ENCODE results near the gene HOXA10.

GRCh38 chr7:27146491-27147198, 27.5 kb downstream of the HOXA10 start:
- no peak for TF ChIP-seq REST (IDR thresholded peaks at IDR 0.05)
- TF ChIP-seq, protein P1, sequence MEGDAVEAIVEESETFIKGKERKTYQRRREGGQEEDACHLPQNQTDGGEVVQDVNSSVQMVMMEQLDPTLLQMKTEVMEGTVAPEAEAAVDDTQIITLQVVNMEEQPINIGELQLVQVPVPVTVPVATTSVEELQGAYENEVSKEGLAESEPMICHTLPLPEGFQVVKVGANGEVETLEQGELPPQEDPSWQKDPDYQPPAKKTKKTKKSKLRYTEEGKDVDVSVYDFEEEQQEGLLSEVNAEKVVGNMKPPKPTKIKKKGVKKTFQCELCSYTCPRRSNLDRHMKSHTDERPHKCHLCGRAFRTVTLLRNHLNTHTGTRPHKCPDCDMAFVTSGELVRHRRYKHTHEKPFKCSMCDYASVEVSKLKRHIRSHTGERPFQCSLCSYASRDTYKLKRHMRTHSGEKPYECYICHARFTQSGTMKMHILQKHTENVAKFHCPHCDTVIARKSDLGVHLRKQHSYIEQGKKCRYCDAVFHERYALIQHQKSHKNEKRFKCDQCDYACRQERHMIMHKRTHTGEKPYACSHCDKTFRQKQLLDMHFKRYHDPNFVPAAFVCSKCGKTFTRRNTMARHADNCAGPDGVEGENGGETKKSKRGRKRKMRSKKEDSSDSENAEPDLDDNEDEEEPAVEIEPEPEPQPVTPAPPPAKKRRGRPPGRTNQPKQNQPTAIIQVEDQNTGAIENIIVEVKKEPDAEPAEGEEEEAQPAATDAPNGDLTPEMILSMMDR (IDR thresholded peaks at IDR 0.05; ENCODE audit: low read depth, low read length, missing input control): no peak
- no peak for TF ChIP-seq YY1 (IDR thresholded peaks at IDR 0.05)
- TF ChIP-seq HNF4A (conservative IDR thresholded peaks at IDR 0.05): no peak
- TF ChIP-seq SP1 (IDR thresholded peaks at IDR 0.05): no peak
